ENCODE measurements around the gene ARL16. TPM values are rescaled to one million over a fixed set of nuclear protein-coding genes. Genes with fewer than 3 reads are reported as not detected.

Gene ARL16
- polyA plus RNA-seq, 1 donor (not counting 4 experiments of a cell fraction or from before 2014, with no cell fraction given) = 48.7 TPM

- Histone ChIP-seq H3K27ac (ENCODE audit: control insufficient read depth, insufficient read depth, low read length) (no peak overlapping the region), H3K79me2 (ENCODE audit: control insufficient read depth, insufficient read depth, low read length) (peaks cover 30% of the 10 kb centered on the region), H2AFZ (ENCODE audit: control insufficient read depth, low read length) (no peak overlapping the region), H3K4me1 (ENCODE audit: control insufficient read depth, extremely low read depth, insufficient read depth, low read length) (peaks cover 25% of the 10 kb centered on the region), H3K4me2 (ENCODE audit: control insufficient read depth, extremely low read depth, insufficient read depth, low read depth, low read length) (no peak overlapping the region), H4K20me1 (ENCODE audit: control insufficient read depth, extremely low read depth, insufficient read depth, low read length) (no peaks in the 10 kb centered on the region), H3K9me1 (ENCODE audit: control insufficient read depth, extremely low read depth, insufficient read depth, low read length) (no peaks in the 10 kb centered on the region), H3K27me3 (ENCODE audit: control insufficient read depth, extremely low read depth, insufficient read depth, low read length) (no peaks in the 10 kb centered on the region), H3K9ac (ENCODE audit: control insufficient read depth, extremely low read depth, insufficient read depth, low read length) (no peak overlapping the region), H3K36me3 (ENCODE audit: control insufficient read depth in 2 of 2, extremely low read depth in 1 of 2, insufficient read depth in 2 of 2, low read length in 2 of 2) (peaks cover 0 to 2% of the 10 kb centered on the region in 2 experiments), H3K4me3 (ENCODE audit: control insufficient read depth in 2 of 3, extremely low read depth in 1 of 3, insufficient read depth in 2 of 3, low read depth in 1 of 3, low read length in 3 of 3) (no peak overlapping the region), H3K9me3 (ENCODE audit: control insufficient read depth, low read depth, low read length) (no peaks in the 10 kb centered on the region)
- DNase-seq (ENCODE audit: low read depth, low spot score) (no peak), FAIRE-seq (no peak)
- dilution Hi-C loops (cut with MboI; ENCODE audit: extremely low pct_ligation_motif_present, low sequenced_read_pairs) = no loop called here
- TF ChIP-seq, protein P1, sequence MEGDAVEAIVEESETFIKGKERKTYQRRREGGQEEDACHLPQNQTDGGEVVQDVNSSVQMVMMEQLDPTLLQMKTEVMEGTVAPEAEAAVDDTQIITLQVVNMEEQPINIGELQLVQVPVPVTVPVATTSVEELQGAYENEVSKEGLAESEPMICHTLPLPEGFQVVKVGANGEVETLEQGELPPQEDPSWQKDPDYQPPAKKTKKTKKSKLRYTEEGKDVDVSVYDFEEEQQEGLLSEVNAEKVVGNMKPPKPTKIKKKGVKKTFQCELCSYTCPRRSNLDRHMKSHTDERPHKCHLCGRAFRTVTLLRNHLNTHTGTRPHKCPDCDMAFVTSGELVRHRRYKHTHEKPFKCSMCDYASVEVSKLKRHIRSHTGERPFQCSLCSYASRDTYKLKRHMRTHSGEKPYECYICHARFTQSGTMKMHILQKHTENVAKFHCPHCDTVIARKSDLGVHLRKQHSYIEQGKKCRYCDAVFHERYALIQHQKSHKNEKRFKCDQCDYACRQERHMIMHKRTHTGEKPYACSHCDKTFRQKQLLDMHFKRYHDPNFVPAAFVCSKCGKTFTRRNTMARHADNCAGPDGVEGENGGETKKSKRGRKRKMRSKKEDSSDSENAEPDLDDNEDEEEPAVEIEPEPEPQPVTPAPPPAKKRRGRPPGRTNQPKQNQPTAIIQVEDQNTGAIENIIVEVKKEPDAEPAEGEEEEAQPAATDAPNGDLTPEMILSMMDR (optimal IDR thresholded peaks at IDR 0.05 in 1 of 3, IDR thresholded peaks at IDR 0.05 in 1 of 3, conservative IDR thresholded peaks at IDR 0.05 in 1 of 3; ENCODE audit: extremely low read depth in 1 of 3, insufficient read depth in 2 of 3, low read length in 3 of 3) = no peak
- no peak for TF ChIP-seq EZH2 (IDR thresholded peaks at IDR 0.05; ENCODE audit: low read length)
Measured at GRCh38 chr17:81638683-81639082, 44.9 kb downstream of the ARL16 start.

- Histone ChIP-seq H3K36me3 (ENCODE audit: control insufficient read depth in 2 of 2, extremely low read depth in 1 of 2, insufficient read depth in 2 of 2, low read length in 2 of 2) (peaks cover 0 to 2% of the 10 kb centered on the region in 2 experiments), H3K9ac (ENCODE audit: control insufficient read depth, extremely low read depth, insufficient read depth, low read length) (peak within 1 kb of the TSS; percentile 96), H3K4me3 (ENCODE audit: control insufficient read depth in 2 of 3, extremely low read depth in 1 of 3, insufficient read depth in 2 of 3, low read depth in 1 of 3, low read length in 3 of 3) (peak within 1 kb of the TSS; percentile 85 to 97 (median 88)), H3K9me3 (ENCODE audit: control insufficient read depth, low read depth, low read length) (no peaks in the 10 kb centered on the region), H3K4me1 (ENCODE audit: control insufficient read depth, extremely low read depth, insufficient read depth, low read length) (peaks cover 15% of the 10 kb centered on the region), H4K20me1 (ENCODE audit: control insufficient read depth, extremely low read depth, insufficient read depth, low read length) (peaks cover under 1% of the 10 kb centered on the region), H3K27ac (ENCODE audit: control insufficient read depth, insufficient read depth, low read length) (peak within 1 kb of the TSS; percentile 83), H2AFZ (ENCODE audit: control insufficient read depth, low read length) (peak within 1 kb of the TSS; percentile 94), H3K9me1 (ENCODE audit: control insufficient read depth, extremely low read depth, insufficient read depth, low read length) (no peaks in the 10 kb centered on the region), H3K27me3 (ENCODE audit: control insufficient read depth, extremely low read depth, insufficient read depth, low read length) (no peaks in the 10 kb centered on the region), H3K79me2 (ENCODE audit: control insufficient read depth, insufficient read depth, low read length) (peaks cover 48% of the 10 kb centered on the region), H3K4me2 (ENCODE audit: control insufficient read depth, extremely low read depth, insufficient read depth, low read depth, low read length) (peak within 1 kb of the TSS; percentile 95)
- dilution Hi-C loops (cut with MboI; ENCODE audit: extremely low pct_ligation_motif_present, low sequenced_read_pairs) = no loop called here
- FAIRE-seq (no peak), DNase-seq (ENCODE audit: low read depth, low spot score) (peak; percentile 25)
- no peak for TF ChIP-seq EZH2 (IDR thresholded peaks at IDR 0.05; ENCODE audit: low read length)
- TF ChIP-seq, protein P1 (optimal IDR thresholded peaks at IDR 0.05 in 1 of 3, IDR thresholded peaks at IDR 0.05 in 1 of 3, conservative IDR thresholded peaks at IDR 0.05 in 1 of 3; ENCODE audit: extremely low read depth in 1 of 3, insufficient read depth in 2 of 3, low read length in 3 of 3) = no peak
Measured at GRCh38 chr17:81636505-81637288, 46.9 kb downstream of the ARL16 start, which contains the start of the genes NPLOC4 and TSPAN10. Gene NPLOC4 (minus strand): TSS chr17:81637112. CDS start chr17:81636930, 182 bp downstream. Gene TSPAN10 (plus strand): TSS chr17:81637196. CDS start chr17:81642413, 5,217 bp downstream.

Data from keratinocyte (primary cell).